IMR-90 (cell line): ENCODE measurements around the gene GAL3ST2.

Source experiments
- CEBPB ChIP-seq: IDR thresholded peaks from 2 replicates; pipeline ENCODE4 v1.6.1; 2012; ENCODE audit warnings: low read depth, low read length, improper control_type of control experiment
- CTCF ChIP-seq: conservative IDR thresholded peaks from 2 replicates; pipeline ENCODE4 v1.5.1; 2012; ENCODE audit warnings: mild to moderate bottlenecking, low read depth, low read length, improper control_type of control experiment
- MAFK ChIP-seq: IDR thresholded peaks from 2 replicates; pipeline ENCODE4 v1.6.1; 2012; ENCODE audit warnings: low read depth, low read length, improper control_type of control experiment

DNA sequence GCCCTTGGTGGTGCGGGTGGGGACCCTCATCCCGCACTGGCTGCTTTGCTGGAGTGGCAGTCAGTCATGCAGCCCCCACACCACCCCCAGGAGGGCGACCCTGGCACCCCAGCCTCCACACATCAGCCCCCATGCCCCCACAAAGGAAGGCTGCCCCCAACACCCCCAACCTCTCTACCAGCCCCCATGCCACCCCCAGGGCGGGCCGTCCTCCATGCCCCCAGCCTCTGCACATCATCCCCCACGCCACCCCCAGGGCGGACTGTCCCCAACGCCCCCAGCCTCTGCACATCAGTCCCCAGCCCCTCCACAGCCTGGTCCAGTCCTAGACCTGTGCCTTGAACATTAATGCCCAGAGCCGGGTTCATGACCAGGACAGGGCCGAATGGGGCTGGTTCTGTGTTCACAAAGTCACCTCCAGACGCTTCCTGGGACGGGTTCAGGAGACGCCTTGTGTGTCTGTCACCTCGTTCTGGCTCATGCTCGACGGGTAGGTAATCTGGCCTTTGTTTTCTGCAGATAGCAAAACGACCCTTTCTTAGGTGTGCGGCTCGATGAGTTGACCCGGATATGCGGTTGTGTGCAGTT, 23.8 kb upstream of the GAL3ST2 start:
- TF ChIP-seq MAFK = no peak
- TF ChIP-seq CTCF = no peak
- TF ChIP-seq CEBPB = no peak
